Ovary (tissue), 9 donors: Measurements from ENCODE around the gene PLPPR3. TPM values are rescaled to one million over a fixed set of nuclear protein-coding genes. Genes with fewer than 3 reads are reported as not detected.
A peak's percentile ranks its signal among the peaks of the same experiment; 100 is the strongest.

ENCODE experiments used
- DNase-seq, 5 donors: peaks; one replicate each; pipeline ENCODE4 v3.0.0-alpha.2; 2019 to 2020
- H3K27ac ChIP-seq, 2 donors: fragments of 200-600 bp; one replicate each; pipeline versions ENCODE4 v1.5.1 to v1.8.0; 2019 to 2022
- H3K27me3 ChIP-seq: fragments of 200-600 bp; one replicate; pipeline ENCODE4 v1.8.0; 2022
- H3K36me3 ChIP-seq: fragments of 200-600 bp; sonication (generic); one replicate; pipeline ENCODE4 v1.5.1; 2019
- H3K4me1 ChIP-seq: one replicate; pipeline ENCODE4 v1.8.1; 2013; ENCODE audit warnings: mild to moderate bottlenecking, moderate library complexity; ENCODE audit not compliant: insufficient read depth
- H3K4me3 ChIP-seq: fragments of 200-600 bp; sonication (generic); one replicate; pipeline ENCODE4 v1.5.1; 2017
- H3K9me3 ChIP-seq, 2 donors: fragments of 200-600 bp in 1 of 2; sonication (generic) in 1 of 2; one replicate each; pipeline versions ENCODE4 v1.5.1 to v1.8.1; 2013 to 2019; ENCODE audit warnings: mild to moderate bottlenecking in 1 of 2, moderate library complexity in 1 of 2
- CTCF ChIP-seq, 3 donors: fragments of 450-650 bp in 2 of 3; fragments of 200-600 bp in 1 of 3; IDR thresholded peaks; one replicate each; pipeline versions ENCODE4 v1.5.1 to v1.8.0; 2016 to 2022; ENCODE audit warnings: antibody characterized with exemption in 3 of 3, mild to moderate bottlenecking in 1 of 3
- EP300 ChIP-seq: sonication (generic); formaldehyde crosslinking; IDR thresholded peaks from one replicate; pipeline ENCODE4 v1.6.1; 2017; ENCODE audit warnings: antibody characterized with exemption
- POLR2A ChIP-seq: fragments of 450-650 bp; IDR thresholded peaks from one replicate; pipeline ENCODE4 v1.6.1; 2017; ENCODE audit warnings: antibody characterized with exemption, mild to moderate bottlenecking, moderate library complexity
- WGBS, 3 donors: extraction: QIAGEN DNeasy Blood & Tissue Kit in 1 of 3; methylation state at CpG; one replicate each; pipeline versions ENCODE4 v1.1.5 to v1.1.7; 2013 to 2017; 5-methylcytosine and 5-hydroxymethylcytosine counted together
- intact Hi-C, 4 donors: fragments of 100-400 bp; cut with DNase I; formaldehyde crosslinking; loops; one replicate each; pipeline versions ENCODE4 v1.11.0 to v1.15.1; 2022 to 2023
- polyA plus RNA-seq, 2 donors: library from polyadenylated mRNA; stranded (reverse); fragments of 200-250 nt in 1 of 2; fragments of 350-450 nt in 1 of 2; fragmentation: Illumina TruSeq in 1 of 2; extraction: RNeasy Lipid Tissue Mini Kit (QIAGEN cat#74804) in 1 of 2; gene quantifications; one replicate each; pipeline ENCODE4 v1.2.3, GENCODE V29; 2013 to 2014
- total RNA-seq, 7 donors: library from RNA; depleted of rRNA in 2 of 7; stranded (reverse); fragments of >200 nt in 2 of 7; fragmentation: NEBNext Ultra II Directional in 3 of 7; extraction: Animal tissue kit (Norgen Biotek cat#: 25700) in 3 of 7; gene quantifications; one replicate each; pipeline versions ENCODE4 v1.1.0 to v1.2.4, GENCODE V29; 2016 to 2023
- donor health status: DM: no; HTN: no; CAD: no; lungs with moderate emphysema.
- donor health status: DM: no; HTN: no; CAD: no.
- donor health status: Bipolar disorder and iron deficiency.
- donor health status: DM: yes; HTN: yes; CAD: no.
- donor health status: DM: no; HTN: no; CAD: no.
- donor health status: DM: yes; HTN: yes; CAD: no.

PLPPR3 gene
- total and polyA plus RNA-seq, 9 donors = 0.18 to 11.4 (median 0.52) TPM; not detected in 2

- H3K27me3 ChIP-seq = no peaks in the 10 kb centered on the region
- no peak for TF ChIP-seq CTCF (IDR thresholded peaks at IDR 0.05)
- no peak for TF ChIP-seq EP300
- 87 to 92% (median 90%) methylated on average over 71 to 87 of the region's 87 CpGs for WGBS, 3 donors
- no peaks in the 10 kb centered on the region for H3K9me3 ChIP-seq
- H3K4me1 ChIP-seq = no peaks in the 10 kb centered on the region
- intact Hi-C loops = no loop called here
- H3K27ac ChIP-seq = no peak overlapping the region
- no peak overlapping the region for H3K4me3 ChIP-seq
- H3K36me3 ChIP-seq = no peaks in the 10 kb centered on the region
- peak in 1 of 5 donors; percentile 21 for DNase-seq
These were observed 8.3 kb downstream of the PLPPR3 start for GRCh38 chr19:813219-814151.

- H3K27ac ChIP-seq = no peak overlapping the region
- no peaks in the 10 kb centered on the region for H3K4me1 ChIP-seq
- H3K4me3 ChIP-seq = no peak overlapping the region
- no peaks in the 10 kb centered on the region for H3K9me3 ChIP-seq
- WGBS, 3 donors = 89 to 94% (median 90%) methylated on average over 51 to 72 of the region's 72 CpGs
- TF ChIP-seq POLR2A (no peak), CTCF (IDR thresholded peaks at IDR 0.05) (no peak), EP300 (no peak)
- H3K27me3 ChIP-seq = no peaks in the 10 kb centered on the region
- DNase-seq = peak in 1 of 5 donors; percentile 29
- no peaks in the 10 kb centered on the region for H3K36me3 ChIP-seq
- intact Hi-C loops = no loop called here
These were observed 9.0 kb downstream of the PLPPR3 start for GRCh38 chr19:812747-813218.

GRCh38 chr19:812049-812746 is 9.6 kb downstream of the PLPPR3 start:
- Histone ChIP-seq H3K4me1 (no peaks in the 10 kb centered on the region), H3K27ac (no peak overlapping the region), H3K4me3 (no peak overlapping the region), H3K9me3 (no peaks in the 10 kb centered on the region), H3K36me3 (no peaks in the 10 kb centered on the region), H3K27me3 (no peaks in the 10 kb centered on the region)
- intact Hi-C loops = no loop called here
- TF ChIP-seq EP300 (no peak), CTCF (IDR thresholded peaks at IDR 0.05) (no peak), POLR2A (no peak)
- WGBS, 3 donors = 87 to 91% (median 88%) methylated on average over 64 to 80 of the region's 80 CpGs
- DNase-seq = peak in 1 of 5 donors; percentile 26

DNA sequence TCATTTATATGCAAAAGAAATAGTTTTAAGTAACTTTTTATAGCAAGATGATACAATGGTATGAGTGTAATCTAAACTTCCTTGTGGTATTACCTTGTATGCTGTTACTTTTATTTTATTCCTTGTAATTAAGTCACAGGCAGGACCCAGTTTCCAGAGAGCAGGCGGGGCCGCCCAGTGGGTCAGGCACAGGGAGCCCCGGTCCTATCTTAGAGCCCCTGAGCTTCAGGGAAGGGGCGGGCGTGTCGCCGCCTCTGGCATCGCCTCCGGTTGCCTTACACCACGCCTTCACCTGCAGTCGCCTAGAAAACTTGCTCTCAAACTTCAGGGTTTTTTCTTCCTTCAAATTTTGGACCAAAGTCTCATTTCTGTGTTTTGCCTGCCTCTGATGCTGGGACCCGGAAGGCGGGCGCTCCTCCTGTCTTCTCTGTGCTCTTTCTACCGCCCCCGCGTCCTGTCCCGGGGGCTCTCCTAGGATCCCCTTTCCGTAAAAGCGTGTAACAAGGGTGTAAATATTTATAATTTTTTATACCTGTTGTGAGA is 10.2 kb downstream of the PLPPR3 start:
- H3K27ac ChIP-seq = no peak overlapping the region
- no peaks in the 10 kb centered on the region for H3K27me3 ChIP-seq
- H3K36me3 ChIP-seq = no peaks in the 10 kb centered on the region
- DNase-seq = no peak
- H3K9me3 ChIP-seq = no peaks in the 10 kb centered on the region
- intact Hi-C loops = no loop called here
- H3K4me3 ChIP-seq = no peak overlapping the region
- WGBS, 3 donors = 88 to 93% (median 92%) methylated on average over 20 of the region's 20 CpGs
- H3K4me1 ChIP-seq = no peaks in the 10 kb centered on the region
- TF ChIP-seq CTCF (IDR thresholded peaks at IDR 0.05) (no peak), POLR2A (no peak), EP300 (no peak)
